A673 (cell line): ENCODE data around the gene IKZF3. TPM values are rescaled to one million over a fixed set of nuclear protein-coding genes. Genes with fewer than 3 reads are reported as not detected.

ENCODE experiments used
- BruUV-seq: library from RNA; stranded (reverse); fragments of 400-500 nt; replicated peaks from 2 replicates; lab custom pipeline; 2021; lab: Mats Ljungman, UMichigan
- CTCF ChIA-PET: fragments of 300-600 bp; sonication (Branson Sonifier 250); formaldehyde crosslinking; loops from one replicate; lab custom pipeline; 2022; ENCODE audit warnings: antibody characterized with exemption; lab: Charles Lee
- POLR2A ChIA-PET: fragments of 300-600 bp; sonication (Branson Sonifier 250); formaldehyde crosslinking; loops from one replicate; lab custom pipeline; 2022; ENCODE audit warnings: antibody characterized with exemption; ENCODE audit not compliant: low non-redundant PET; lab: Charles Lee
- DNase-seq: peaks from one replicate; pipeline ENCODE4 v3.0.0-alpha.2; 2015; ENCODE audit warnings: low spot score
- H3K27ac ChIP-seq: fragments of 200-600 bp; sonication (generic); 2 replicates; pipeline ENCODE4 v1.5.1; 2016; ENCODE audit warnings: mixed run types, low read depth, mild to moderate bottlenecking, mixed read lengths, antibody characterized with exemption, low read length; ENCODE audit not compliant: poor library complexity, severe bottlenecking
- H3K27me3 ChIP-seq: fragments of 200-600 bp; sonication (generic); replicated peaks from 2 replicates; pipeline ENCODE4 v1.6.1; 2017; ENCODE audit warnings: mixed run types, low read depth, mild to moderate bottlenecking, mixed read lengths, antibody characterized with exemption, low read length; ENCODE audit not compliant: insufficient read depth, poor library complexity
- H3K36me3 ChIP-seq: fragments of 200-600 bp; sonication (generic); 2 replicates; pipeline ENCODE4 v1.6.1; 2016; ENCODE audit warnings: mixed run types, mild to moderate bottlenecking, mixed read lengths, antibody characterized with exemption, low read length; ENCODE audit not compliant: insufficient read depth, poor library complexity, severe bottlenecking
- H3K4me1 ChIP-seq: fragments of 200-600 bp; sonication (generic); 2 replicates; pipeline ENCODE4 v1.6.1; 2017; ENCODE audit warnings: mixed run types, mild to moderate bottlenecking, mixed read lengths, antibody characterized with exemption, low read length; ENCODE audit not compliant: insufficient read depth, poor library complexity, severe bottlenecking
- H3K4me3 ChIP-seq: fragments of 200-600 bp; sonication (generic); 2 replicates; pipeline ENCODE4 v1.5.1; 2016; ENCODE audit warnings: low read depth, mixed run types, mild to moderate bottlenecking, mixed read lengths, low read length; ENCODE audit not compliant: poor library complexity, severe bottlenecking
- H3K9me3 ChIP-seq: fragments of 200-600 bp; sonication (generic); 2 replicates; pipeline ENCODE4 v1.6.1; 2016; ENCODE audit warnings: mixed run types, low read depth, mild to moderate bottlenecking, mixed read lengths, antibody characterized with exemption, low read length; ENCODE audit not compliant: poor library complexity, severe bottlenecking
- EZH2 ChIP-seq: fragments of 200-600 bp; sonication (generic); IDR thresholded peaks from 2 replicates; pipeline ENCODE4 v1.6.1; 2017; ENCODE audit warnings: borderline replicate concordance, low read depth, mild to moderate bottlenecking, mixed read lengths, antibody characterized with exemption, low read length; ENCODE audit not compliant: poor library complexity, severe bottlenecking
- intact Hi-C: fragments of 100-400 bp; cut with micrococcal nuclease; formaldehyde crosslinking; loops from one replicate; pipeline ENCODE4 v1.10.0; 2022; ENCODE audit not compliant: unreplicated experiment
- total RNA-seq: library from RNA; stranded (reverse); gene quantifications from 2 replicates; pipeline ENCODE4 v1.2.3, GENCODE V29; 2021
- TF ChIP-seq, protein P1 (sequence below): fragments of 300-800, 200-600 bp; sonication (generic); conservative IDR thresholded peaks from 2 replicates; pipeline ENCODE4 v1.5.1; 2017; ENCODE audit warnings: low read depth, mild to moderate bottlenecking, antibody characterized with exemption, low read length, moderate library complexity, mixed read lengths

IKZF3 gene
- total RNA-seq, 1 experiment from 2014 or later, result not detected

DNA sequence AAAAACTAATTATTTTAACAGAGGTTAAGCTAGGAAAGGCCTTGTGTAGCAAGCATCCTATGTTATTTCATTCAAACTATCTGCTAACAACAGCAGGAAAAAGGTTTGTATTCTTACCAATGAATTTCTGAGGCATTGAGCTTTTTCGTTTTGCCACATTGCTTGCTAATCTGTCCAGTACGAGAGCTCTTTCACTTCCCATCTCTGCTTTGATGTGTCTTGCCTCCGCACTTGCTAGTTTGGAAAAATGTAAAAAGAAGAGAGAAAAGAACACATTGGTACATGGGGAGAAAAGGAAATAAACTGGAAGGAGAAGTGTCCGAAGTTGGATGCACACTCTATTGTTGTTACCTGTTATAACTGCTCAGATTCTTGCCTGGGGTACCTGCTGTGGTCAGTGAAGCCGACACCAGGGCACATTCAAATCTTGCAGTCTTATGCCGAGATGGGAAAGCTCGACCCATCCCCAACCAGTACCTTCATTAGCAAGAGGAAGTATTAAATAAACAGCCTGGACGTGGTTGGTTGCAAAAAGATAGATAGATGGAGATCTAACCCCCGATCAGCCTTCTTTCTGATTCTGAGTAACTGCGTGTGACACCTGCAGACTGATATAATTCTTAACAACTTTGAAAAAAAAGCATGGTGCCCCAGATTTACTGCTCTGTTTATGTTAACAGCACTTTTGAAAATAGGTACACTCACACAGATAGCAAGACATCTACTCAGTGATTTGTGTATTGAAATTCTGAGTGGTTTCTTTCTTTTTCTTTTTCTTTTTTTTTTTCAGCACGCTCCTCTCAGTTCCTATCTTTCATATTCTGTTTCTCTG is 86.4 kb downstream of the IKZF3 start:
- CTCF ChIA-PET, result no interaction called here
- Histone ChIP-seq H3K36me3 (no peaks in the 10 kb centered on the region), H3K4me3 (no peak overlapping the region), H3K27ac (no peak overlapping the region), H3K27me3 (no peaks in the 10 kb centered on the region), H3K4me1 (no peaks in the 10 kb centered on the region), H3K9me3 (no peaks in the 10 kb centered on the region)
- no peak for TF ChIP-seq EZH2
- intact Hi-C loops, result no loop called here
- BruUV-seq, result no TSS peak
- POLR2A ChIA-PET, result no interaction called here
- DNase-seq, result no peak

DNA sequence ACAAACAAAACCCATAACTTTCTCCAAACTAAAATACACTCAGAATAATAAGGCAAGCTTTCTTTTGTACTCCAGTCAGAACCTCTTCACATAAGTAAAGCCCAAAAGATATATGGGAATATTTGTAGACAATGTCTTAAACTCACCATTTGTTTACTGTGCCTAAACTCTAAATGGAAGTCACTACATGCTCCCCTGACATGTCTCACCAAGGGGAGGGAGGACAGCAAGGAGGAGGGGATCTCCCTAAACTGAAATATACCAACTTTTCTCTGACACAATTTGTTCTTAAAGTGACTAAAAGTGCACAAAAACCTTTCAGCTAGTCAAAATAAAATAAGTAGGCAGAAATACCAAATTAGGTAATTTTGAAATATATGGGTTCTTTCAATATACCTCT is 87.9 kb downstream of the IKZF3 start:
- Histone ChIP-seq H3K27me3 (no peaks in the 10 kb centered on the region), H3K4me3 (no peak overlapping the region), H3K27ac (no peak overlapping the region), H3K4me1 (no peaks in the 10 kb centered on the region), H3K9me3 (no peaks in the 10 kb centered on the region), H3K36me3 (no peaks in the 10 kb centered on the region)
- DNase-seq, result no peak
- no TSS peak for BruUV-seq
- POLR2A ChIA-PET, result no interaction called here
- TF ChIP-seq, protein P1, sequence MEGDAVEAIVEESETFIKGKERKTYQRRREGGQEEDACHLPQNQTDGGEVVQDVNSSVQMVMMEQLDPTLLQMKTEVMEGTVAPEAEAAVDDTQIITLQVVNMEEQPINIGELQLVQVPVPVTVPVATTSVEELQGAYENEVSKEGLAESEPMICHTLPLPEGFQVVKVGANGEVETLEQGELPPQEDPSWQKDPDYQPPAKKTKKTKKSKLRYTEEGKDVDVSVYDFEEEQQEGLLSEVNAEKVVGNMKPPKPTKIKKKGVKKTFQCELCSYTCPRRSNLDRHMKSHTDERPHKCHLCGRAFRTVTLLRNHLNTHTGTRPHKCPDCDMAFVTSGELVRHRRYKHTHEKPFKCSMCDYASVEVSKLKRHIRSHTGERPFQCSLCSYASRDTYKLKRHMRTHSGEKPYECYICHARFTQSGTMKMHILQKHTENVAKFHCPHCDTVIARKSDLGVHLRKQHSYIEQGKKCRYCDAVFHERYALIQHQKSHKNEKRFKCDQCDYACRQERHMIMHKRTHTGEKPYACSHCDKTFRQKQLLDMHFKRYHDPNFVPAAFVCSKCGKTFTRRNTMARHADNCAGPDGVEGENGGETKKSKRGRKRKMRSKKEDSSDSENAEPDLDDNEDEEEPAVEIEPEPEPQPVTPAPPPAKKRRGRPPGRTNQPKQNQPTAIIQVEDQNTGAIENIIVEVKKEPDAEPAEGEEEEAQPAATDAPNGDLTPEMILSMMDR, result no peak
- TF ChIP-seq EZH2, result no peak
- CTCF ChIA-PET, result no interaction called here
- intact Hi-C loops, result no loop called here

DNA sequence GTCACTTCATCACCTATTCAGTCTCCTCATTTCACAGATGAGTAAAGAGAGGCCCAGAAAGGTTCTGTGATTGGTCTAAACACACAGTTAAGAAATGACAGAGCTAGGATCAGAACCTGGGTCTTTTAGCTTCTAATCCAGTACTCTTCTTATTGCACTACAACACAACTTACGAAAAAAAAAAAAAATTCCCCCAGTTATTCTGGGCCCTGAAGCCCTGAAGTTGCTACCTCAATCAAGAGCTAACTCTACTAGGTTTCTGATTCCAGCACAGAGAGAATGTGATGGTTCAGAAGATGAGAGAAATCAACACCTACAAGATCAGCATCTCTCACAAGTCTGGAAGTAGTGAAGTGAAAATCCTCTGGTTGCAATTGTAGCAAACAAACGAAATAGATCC is 89.1 kb downstream of the IKZF3 start:
- no TSS peak for BruUV-seq
- H3K27ac ChIP-seq, result no peak overlapping the region
- no peaks in the 10 kb centered on the region for H3K36me3 ChIP-seq
- ChIA-PET POLR2A (no interaction called here), CTCF (no interaction called here)
- H3K9me3 ChIP-seq, result no peaks in the 10 kb centered on the region
- H3K4me1 ChIP-seq, result no peaks in the 10 kb centered on the region
- H3K4me3 ChIP-seq, result no peak overlapping the region
- H3K27me3 ChIP-seq, result no peaks in the 10 kb centered on the region
- intact Hi-C loops, result no loop called here
- DNase-seq, result no peak
- TF ChIP-seq, protein P1, result no peak
- no peak for TF ChIP-seq EZH2
